ENCODE data around the gene TNRC6C. TPM values are rescaled to one million over a fixed set of nuclear protein-coding genes. Genes with fewer than 3 reads are reported as not detected.

The TNRC6C gene
- total and polyA plus RNA-seq, 9 of the 15 experiments (the other 6 are each of a cell fraction or from before 2014, with no cell fraction given), result 0.20 to 4.9 (median 2.3) TPM

- TF ChIP-seq ZNF79 (CRISPR knock-in tag; IDR thresholded peaks at IDR 0.05; ENCODE audit: low read depth) (no peak), MEF2A (IDR thresholded peaks at IDR 0.05; ENCODE audit: control insufficient read depth, low read depth, low read length) (0 out of 2 replicates have a peak, but pooled peaks have one; percentile 18), E2F6 (IDR thresholded peaks at IDR 0.05; ENCODE audit: borderline replicate concordance in 1 of 2, extremely low read depth in 1 of 2, insufficient read depth in 1 of 2, insufficient read length in 1 of 2, low read depth in 1 of 2, low read length in 1 of 2, poor library complexity in 1 of 2, severe bottlenecking in 1 of 2) (no peak), RNF219 (CRISPR knock-in tag; IDR thresholded peaks at IDR 0.05) (no peak), ZNF12 (CRISPR knock-in tag; IDR thresholded peaks at IDR 0.05) (no peak), MAX (CRISPR knock-in tag; IDR thresholded peaks at IDR 0.05) (no peak), KLF16 (IDR thresholded peaks at IDR 0.05) (peak; percentile 90), TGIF2 (CRISPR knock-in tag; IDR thresholded peaks at IDR 0.05) (no peak), SMARCC2 (IDR thresholded peaks at IDR 0.05; ENCODE audit: low read depth) (peak; percentile 86), PYGO2 (tag; IDR thresholded peaks at IDR 0.05) (no peak), ZNF551 (CRISPR knock-in tag; IDR thresholded peaks at IDR 0.05) (no peak), BACH1 (tag; IDR thresholded peaks at IDR 0.05) (no peak), SNIP1 (IDR thresholded peaks at IDR 0.05; ENCODE audit: low read depth) (no peak), RBM14 (IDR thresholded peaks at IDR 0.05; ENCODE audit: borderline replicate concordance, insufficient read depth, low read depth, low read length) (no peak), HOXB6 (CRISPR knock-in tag; IDR thresholded peaks at IDR 0.05; ENCODE audit: borderline replicate concordance) (no peak), FOXP1 (CRISPR knock-in tag; IDR thresholded peaks at IDR 0.05) (no peak), CBX8 (IDR thresholded peaks at IDR 0.05; ENCODE audit: borderline replicate concordance, extremely low read depth, low read depth, low read length, poor library complexity, severe bottlenecking) (no peak), THAP12 (CRISPR knock-in tag; IDR thresholded peaks at IDR 0.05) (no peak)
- TF ChIP-seq, protein P1, sequence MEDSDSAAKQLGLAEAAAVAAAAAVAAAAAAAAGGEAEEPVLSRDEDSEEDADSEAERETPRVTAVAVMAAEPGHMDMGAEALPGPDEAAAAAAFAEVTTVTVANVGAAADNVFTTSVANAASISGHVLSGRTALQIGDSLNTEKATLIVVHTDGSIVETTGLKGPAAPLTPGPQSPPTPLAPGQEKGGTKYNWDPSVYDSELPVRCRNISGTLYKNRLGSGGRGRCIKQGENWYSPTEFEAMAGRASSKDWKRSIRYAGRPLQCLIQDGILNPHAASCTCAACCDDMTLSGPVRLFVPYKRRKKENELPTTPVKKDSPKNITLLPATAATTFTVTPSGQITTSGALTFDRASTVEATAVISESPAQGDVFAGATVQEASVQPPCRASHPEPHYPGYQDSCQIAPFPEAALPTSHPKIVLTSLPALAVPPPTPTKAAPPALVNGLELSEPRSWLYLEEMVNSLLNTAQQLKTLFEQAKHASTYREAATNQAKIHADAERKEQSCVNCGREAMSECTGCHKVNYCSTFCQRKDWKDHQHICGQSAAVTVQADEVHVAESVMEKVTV (CRISPR knock-in tag; IDR thresholded peaks at IDR 0.05), result no peak
- TF ChIP-seq, protein P2, sequence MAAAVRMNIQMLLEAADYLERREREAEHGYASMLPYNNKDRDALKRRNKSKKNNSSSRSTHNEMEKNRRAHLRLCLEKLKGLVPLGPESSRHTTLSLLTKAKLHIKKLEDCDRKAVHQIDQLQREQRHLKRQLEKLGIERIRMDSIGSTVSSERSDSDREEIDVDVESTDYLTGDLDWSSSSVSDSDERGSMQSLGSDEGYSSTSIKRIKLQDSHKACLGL (CRISPR knock-in tag; IDR thresholded peaks at IDR 0.05; ENCODE audit: borderline replicate concordance, poor library complexity, severe bottlenecking), result no peak
Observed at GRCh38 chr17:78029697-78030096, 71.2 kb downstream of the TNRC6C start (continued).
